ENCODE measurements around the gene SGMS1.

GRCh38 chr10:50586740-50587088 is 37.0 kb downstream of the SGMS1 start:
- TF ChIP-seq CTCF (conservative IDR thresholded peaks at IDR 0.05 in 1 of 2, IDR thresholded peaks at IDR 0.05 in 1 of 2; ENCODE audit: low read depth in 1 of 2, low read length in 2 of 2), result no peak
- no peak for TF ChIP-seq EZH2 (IDR thresholded peaks at IDR 0.05; ENCODE audit: low read length, missing control alignments)
